GM18873 (cell line): Measurements from ENCODE around the gene RMP24.
A peak's percentile ranks its signal among the peaks of the same experiment; 100 is the strongest.

Source experiments
- ATAC-seq: cut with Tn5 transposase; IDR thresholded peaks from one replicate; pipeline ENCODE4 v1.9.1; 2021; ENCODE audit warnings: mild to moderate bottlenecking, moderate library complexity, moderate number of reproducible peaks; ENCODE audit not compliant: unreplicated experiment, low FRiP score

RMP24 gene

GRCh38 chr18:35972197-35973000 is at the start of gene RMP24:
Gene RMP24 (plus strand): TSS chr18:35972679.
- peak; percentile 87 for ATAC-seq

DNA sequence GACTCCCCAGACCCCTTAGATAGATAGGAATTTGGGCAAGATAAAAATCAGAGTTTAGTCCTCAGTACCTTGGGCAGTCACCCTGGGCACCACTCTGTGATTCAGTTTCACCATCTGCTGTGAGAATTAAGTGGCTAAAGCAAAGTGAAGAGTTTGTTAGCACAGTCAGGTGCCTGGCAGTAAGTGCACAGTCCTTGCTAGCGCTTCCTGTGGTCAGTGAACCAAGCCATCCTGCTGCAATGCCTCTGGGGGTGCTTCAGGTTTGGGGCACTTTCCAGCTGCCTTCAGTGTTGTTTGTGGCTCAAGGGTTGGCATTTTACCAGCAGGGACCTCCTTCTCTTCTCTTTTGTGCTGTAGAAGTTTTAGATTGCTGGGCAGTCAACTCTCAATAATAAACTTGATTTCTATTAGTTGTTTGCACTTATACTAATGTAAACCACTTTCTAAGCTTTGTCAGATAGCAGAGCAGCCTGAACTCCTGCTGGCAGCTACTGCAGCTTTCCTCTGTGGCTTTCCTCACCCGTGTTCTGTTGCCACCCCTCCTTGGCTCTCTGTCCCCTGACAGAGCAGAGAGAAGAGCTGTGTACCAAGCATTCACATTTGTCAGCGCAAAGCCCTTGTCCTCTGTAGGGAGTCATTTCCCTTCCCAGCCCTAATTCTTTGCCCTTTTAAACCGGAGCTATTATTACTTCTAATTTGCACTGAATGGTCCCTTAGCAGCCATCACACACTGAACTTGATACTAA is 48.4 kb upstream of the RMP24 start:
- no peak for ATAC-seq

DNA sequence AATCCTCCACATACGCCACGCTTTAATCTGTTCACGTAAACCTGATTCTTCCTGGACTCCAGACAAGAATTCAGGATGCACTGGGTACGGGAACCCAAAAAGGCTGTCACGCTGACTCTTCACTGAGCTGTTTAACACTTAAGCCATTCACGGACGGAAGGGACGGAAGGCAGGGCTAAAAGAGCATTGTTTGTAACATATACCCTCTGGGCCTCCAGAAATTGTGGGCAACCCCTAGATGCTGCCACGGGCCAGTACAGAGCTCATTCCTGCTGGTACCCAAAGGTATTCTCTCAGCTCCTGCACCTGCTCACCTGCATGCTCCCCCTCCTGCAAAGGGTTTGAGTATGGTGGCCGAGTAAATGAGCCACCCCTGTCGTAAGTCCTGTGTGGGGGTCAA is 45.6 kb upstream of the RMP24 start:
- ATAC-seq = no peak

DNA sequence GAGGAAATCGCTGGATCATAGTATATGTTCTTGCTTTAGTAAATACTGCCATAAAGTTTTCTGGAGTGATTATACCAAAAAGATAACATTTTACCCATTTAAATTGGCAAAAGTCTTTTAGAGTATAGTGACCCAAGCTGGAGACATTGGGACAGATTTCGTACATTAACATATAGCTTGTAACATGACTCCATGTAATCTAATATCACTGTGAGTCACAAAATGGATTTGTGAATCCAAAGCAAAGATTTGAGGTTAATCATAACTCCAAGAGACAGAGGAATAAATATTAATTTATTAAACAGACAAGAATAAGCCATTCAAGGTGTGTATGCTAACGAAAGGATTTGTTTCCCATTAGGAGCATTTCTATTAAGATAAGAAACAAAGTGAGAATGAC is 45.0 kb upstream of the RMP24 start:
- ATAC-seq = no peak

DNA sequence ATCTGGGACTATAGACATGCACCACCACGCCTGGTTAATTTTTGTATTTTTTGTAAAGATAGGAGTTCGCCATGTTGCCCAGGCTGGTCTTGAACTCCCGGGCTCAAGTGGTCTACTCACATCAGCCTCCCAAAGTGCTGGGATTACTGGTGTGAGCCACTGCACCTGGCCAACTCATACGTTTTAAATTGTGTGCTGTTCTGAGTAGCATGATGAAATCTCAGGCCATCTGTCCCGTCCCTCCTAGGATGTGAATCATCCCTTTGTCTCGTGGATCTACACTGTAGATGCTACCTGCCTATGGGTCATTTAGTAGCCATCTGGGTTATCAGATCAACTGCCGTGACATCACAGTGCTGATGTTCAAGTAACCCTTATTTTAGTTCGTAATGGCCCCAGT is 38.5 kb upstream of the RMP24 start:
- ATAC-seq = no peak

- no peak for ATAC-seq
These were observed 37.6 kb upstream of the RMP24 start for GRCh38 chr18:35934891-35935290.

DNA sequence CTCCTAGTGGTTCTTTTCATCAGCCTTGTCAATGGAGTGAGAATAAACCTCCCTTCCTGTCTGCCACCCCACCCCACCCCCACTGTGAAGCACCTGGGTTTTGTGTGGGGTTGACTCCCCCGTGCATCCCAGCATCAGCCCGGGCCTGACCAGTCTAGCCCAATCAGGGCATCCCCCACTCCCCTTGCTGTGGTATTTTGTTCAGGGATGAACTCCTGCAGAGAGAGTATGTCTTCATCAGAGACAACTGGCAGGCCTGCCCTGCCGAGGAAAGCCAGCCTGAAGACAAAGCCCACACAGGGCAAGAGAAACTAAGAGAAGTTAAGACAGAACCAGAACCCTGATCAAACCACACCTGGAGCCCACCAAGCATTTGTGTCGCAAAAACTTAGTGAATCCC is 36.7 kb upstream of the RMP24 start:
- no peak for ATAC-seq

DNA sequence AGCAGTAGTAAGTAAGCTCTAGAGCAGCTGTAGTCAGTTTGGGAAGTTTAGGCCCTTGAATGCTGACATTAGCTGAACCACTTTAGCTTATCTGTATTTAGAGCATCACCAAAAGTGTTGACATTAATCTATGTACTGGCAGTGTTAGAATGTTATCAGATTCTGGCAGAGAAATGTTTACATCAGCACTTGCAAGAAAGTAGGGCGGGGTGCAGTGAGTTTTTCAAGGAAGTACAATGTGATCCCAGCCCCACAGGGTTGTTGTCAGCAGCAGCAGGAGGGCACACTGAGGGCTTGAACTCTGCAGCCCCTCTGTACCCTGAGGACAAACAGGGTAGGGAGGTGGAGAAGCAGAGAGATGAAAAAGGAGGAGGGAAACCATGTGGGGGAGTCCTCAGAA is 35.5 kb upstream of the RMP24 start:
- no peak for ATAC-seq

DNA sequence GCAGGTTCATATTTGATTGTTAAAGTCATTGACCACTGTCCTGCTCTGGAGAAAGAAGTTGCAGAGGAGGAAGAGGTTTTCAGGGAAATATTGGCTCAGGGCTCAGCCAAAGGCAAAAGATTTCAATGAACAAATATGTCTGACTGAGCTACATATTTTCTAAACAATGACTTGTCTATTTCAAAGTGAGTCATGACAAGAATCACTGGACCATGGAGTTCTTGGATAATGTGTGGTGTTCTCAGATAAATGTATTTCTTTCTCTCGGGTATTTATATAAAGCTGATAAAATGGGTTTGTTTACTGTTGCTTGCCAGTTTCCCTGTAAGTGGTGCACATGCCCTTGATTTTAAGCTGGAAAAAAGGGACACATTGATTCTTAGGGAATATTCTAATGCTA is 34.3 kb upstream of the RMP24 start:
- no peak for ATAC-seq

- ATAC-seq = no peak
These were observed 33.9 kb upstream of the RMP24 start for GRCh38 chr18:35938562-35938961.

DNA sequence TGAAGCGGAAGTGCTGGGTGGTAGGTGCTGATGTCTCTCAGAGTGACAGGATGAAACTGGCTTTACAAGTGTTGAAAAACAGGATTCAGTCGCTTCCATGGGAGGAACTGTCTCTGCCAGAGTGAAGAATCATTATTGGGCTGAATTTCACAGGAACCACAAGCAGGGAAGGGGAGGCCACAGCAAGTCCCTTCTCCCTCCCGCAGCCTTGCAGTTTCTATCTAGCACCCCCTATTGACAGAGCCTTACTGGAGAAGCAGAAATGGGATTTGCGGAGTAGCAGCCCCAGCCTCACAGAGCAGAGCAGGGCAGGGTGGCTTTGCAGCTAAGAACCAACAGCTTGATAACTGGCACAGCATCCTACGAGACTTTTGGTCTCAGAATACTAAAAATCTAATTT is 33.3 kb upstream of the RMP24 start:
- ATAC-seq = no peak

GRCh38 chr18:35941299-35941698 is 31.2 kb upstream of the RMP24 start:
- ATAC-seq = no peak

GRCh38 chr18:35942133-35942532 is 30.3 kb upstream of the RMP24 start:
- no peak for ATAC-seq

- no peak for ATAC-seq
These were observed 29.8 kb upstream of the RMP24 start for GRCh38 chr18:35942661-35943060.

GRCh38 chr18:35948080-35948479 is 24.4 kb upstream of the RMP24 start:
- no peak for ATAC-seq

DNA sequence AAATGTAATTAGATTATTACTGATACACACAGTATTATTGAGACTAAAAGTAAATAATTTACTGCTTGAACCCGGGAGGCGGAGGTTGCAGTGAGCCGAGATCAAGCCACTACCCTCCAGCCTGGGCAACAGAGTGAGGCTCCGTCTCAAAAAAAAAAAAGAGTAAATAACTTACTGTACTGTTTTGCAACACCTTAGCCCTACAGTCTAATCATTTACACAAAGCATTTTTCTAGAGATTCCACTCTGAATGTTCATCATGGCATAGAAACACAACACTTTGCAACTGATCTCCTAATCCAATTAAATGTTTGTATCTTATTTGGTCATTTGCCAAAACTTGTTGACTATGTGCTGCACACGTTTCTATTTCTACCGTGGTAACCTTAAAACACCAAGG is 23.4 kb upstream of the RMP24 start:
- no peak for ATAC-seq

DNA sequence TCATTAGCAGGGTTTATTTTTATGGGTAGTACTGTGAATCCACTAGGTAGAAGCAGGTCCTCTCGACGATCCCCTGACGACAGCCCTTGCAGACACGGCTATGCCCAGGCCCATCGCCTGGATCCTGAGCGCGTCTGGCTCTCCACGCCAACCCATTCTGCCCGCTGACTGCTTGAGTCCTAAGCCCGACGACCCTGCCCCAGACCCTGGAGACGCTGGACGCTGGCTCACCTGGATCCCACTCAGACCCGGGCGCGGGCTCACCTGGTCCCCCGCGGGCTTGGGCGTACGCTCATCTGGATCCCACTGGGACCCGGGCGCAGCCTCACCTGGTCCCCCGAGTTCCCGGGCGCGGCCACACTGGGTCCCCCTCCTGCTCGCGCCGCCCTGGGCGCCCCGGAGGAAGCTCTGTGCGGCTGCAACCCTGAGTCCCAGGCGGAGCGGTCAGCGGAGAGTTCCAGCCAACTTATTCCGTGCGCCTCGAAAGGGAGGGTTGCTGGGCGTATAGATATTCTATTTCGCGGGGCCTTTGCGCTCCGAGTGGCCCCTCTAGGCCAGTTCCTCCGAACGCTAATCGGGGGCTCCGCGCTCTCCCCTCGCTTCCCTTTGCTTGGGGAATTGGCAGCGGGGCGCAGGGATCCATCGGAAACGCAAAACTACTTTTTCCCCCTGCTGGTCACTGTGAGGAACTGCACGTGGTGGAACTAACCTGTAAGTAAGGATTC is 22.4 kb upstream of the RMP24 start:
- ATAC-seq = no peak

DNA sequence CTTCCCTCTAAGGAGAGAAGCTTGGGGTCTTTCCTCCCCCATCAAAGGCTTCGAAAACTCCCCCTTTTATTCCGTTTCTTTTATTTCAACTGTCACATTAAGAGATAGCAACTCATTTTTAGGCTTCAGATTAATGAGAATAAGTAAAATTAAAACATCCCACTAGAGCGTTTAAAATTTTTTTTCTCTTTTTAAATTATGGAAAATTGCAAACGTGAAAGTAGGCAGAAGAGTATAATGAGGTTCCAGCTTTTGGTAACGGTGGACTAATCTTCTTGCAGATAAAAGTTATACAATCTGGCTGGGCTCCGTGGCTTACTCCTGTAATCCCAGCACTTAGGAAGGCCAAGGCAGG is 21.9 kb upstream of the RMP24 start:
- no peak for ATAC-seq

DNA sequence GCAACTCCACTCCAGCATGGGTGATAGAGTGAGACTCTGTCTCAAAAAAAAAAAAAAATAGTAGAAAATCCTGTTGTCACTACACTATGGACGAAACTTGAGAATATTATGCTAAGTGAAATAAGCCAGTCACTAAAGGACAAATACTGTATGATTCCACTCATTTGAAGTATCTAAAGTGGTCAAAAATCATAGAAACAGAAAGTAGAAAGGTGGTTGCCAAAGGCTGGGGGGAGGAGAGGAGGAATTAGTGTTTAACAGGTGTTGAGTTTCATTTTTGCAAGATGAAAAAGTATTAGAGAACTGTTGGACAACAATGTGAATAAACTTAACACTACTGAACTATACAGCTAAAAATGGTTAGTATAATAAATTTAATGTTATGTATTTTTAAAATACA is 18.8 kb upstream of the RMP24 start:
- ATAC-seq = peak; percentile 87

DNA sequence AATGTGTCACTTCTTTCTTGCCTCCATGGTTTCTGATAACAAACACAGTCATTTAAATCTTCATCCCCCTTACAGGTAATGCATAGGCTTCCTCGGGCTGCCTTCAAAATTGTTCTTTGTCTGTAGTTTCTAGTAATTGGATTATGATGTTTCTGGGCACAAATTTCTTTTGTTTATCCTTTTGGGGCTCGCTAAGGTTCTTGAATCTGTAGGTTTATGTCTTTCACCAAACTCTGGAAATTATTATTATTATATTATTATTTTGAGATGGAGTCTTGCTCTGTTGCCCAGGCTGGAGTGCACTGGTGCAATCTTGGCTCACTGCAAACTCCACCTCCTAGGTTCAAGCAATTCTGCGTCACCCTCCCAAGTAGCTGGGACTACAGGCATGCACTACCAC is 16.3 kb upstream of the RMP24 start:
- ATAC-seq = no peak

GRCh38 chr18:35962320-35962719 is 10.2 kb upstream of the RMP24 start:
- ATAC-seq = no peak
